BLaER1 treated with 17β-estradiol and CSF1 and Interleukin-3, amounts not matched to agents 10 nM and 100 nM (cell line): ENCODE measurements around the gene TCHP.

Experiments
- H3K27ac ChIP-seq, 11 experiments: shearing (Covaris generic); formaldehyde crosslinking; 2 replicates each; pipeline ENCODE4 v1.8.1; 2022
- H3K27me3 ChIP-seq, 11 experiments: shearing (Covaris generic); formaldehyde crosslinking; 2 replicates each; pipeline ENCODE4 v1.8.1; 2022
- H3K36me3 ChIP-seq, 11 experiments: shearing (Covaris generic); formaldehyde crosslinking; 2 replicates each; pipeline ENCODE4 v1.8.1; 2022
- H3K4me1 ChIP-seq, 10 experiments: shearing (Covaris generic); formaldehyde crosslinking; 2 replicates each; pipeline ENCODE4 v1.8.1; 2022
- H3K4me2 ChIP-seq, 11 experiments: shearing (Covaris generic); formaldehyde crosslinking; 2 replicates each; pipeline ENCODE4 v1.8.1; 2022
- H3K4me3 ChIP-seq, 10 experiments: shearing (Covaris generic); formaldehyde crosslinking; 2 replicates each; pipeline ENCODE4 v1.8.1; 2022
- H3K9ac ChIP-seq, 11 experiments: shearing (Covaris generic); formaldehyde crosslinking; 2 replicates each; pipeline ENCODE4 v1.8.1; 2022
- H3K9me3 ChIP-seq, 11 experiments: shearing (Covaris generic); formaldehyde crosslinking; replicated peaks in 1 of 11; 2 replicates each; pipeline ENCODE4 v1.8.1; 2022
- H4K20me1 ChIP-seq, 11 experiments: shearing (Covaris generic); formaldehyde crosslinking; 2 replicates each; pipeline ENCODE4 v1.8.1; 2022
- Cebpa-rat ChIP-seq, 11 experiments: shearing (Covaris generic); IDR thresholded peaks; 2 replicates each; pipeline ENCODE4 v1.8.1; 2022

TCHP gene

DNA sequence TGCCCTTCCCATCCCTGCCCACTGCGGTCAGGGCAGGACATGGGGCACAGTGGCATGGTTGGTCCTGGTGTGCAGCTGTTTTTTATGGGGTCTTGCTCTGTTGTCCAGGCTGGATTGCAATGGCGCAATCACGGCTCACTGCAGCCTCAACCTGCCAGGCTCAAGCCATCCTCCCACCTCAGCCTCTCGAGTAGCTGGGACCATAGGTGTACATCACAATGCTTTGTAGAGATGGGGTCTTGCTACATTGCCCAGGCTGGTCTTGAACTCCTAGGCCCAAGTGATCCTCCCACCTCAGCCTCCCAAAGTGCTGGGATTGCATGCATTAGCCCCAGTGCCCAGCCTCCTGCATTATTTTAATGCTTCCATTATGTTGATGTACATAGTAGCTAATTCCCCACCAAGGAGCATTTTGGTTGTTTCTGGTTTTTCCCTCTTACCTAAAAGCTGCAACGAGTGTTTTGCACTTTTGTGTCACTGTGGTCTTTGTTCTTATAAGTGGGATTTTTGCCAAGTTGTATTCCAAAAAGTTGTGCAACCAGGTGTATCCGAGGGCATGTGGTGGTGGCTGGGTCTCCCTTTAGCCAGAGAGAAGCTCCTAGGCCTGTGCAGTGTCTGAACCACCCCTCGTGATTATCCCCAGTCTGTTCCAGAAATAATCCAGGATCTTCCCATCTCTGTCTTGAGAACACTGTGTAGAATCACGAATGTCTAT is 10.3 kb downstream of the TCHP start:
- no peaks in the 10 kb centered on the region for H3K9me3 ChIP-seq
- H3K4me3 ChIP-seq = no peak overlapping the region
- H3K36me3 ChIP-seq = peaks cover 98 to 100% (median 100%) of the 10 kb centered on the region in 11 experiments
- H4K20me1 ChIP-seq = peaks cover 0 to 36% (median 5%) of the 10 kb centered on the region in 11 experiments; a peak in 7 of 22 replicates
- no peak overlapping the region for H3K4me2 ChIP-seq
- H3K27ac ChIP-seq = no peak overlapping the region
- no peak; a peak in 1 of 22 replicates for TF ChIP-seq Cebpa-rat (IDR thresholded peaks at IDR 0.05)
- H3K4me1 ChIP-seq = no peaks in the 10 kb centered on the region
- H3K9ac ChIP-seq = no peak overlapping the region
- no peaks in the 10 kb centered on the region for H3K27me3 ChIP-seq

DNA sequence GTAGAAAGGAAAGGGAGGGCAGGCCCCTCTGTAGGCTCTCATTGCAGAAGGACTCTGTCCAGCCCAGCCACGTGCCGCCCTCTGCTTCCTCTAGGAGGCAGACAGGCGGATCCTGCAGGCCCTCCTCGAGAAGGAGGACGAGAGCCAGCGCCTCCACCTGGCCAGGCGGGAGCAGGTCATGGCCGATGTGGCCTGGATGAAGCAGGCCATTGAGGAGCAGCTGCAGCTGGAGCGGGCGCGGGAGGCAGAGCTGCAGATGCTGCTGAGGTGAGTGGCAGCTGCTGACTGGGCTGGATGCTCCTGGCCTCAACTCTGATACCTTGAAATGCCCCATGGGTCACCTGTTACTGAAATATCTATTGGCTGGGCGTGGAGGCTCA is 10.9 kb downstream of the TCHP start:
- TF ChIP-seq Cebpa-rat (IDR thresholded peaks at IDR 0.05) = no peak
- H3K27ac ChIP-seq = no peak overlapping the region
- no peak overlapping the region for H3K4me3 ChIP-seq
- no peak overlapping the region for H3K9ac ChIP-seq
- H3K4me1 ChIP-seq = no peaks in the 10 kb centered on the region
- H3K36me3 ChIP-seq = peaks cover 98 to 100% (median 100%) of the 10 kb centered on the region in 11 experiments
- H4K20me1 ChIP-seq = peaks cover 0 to 39% (median 5%) of the 10 kb centered on the region in 11 experiments; a peak in 7 of 22 replicates
- H3K4me2 ChIP-seq = no peak overlapping the region
- H3K27me3 ChIP-seq = no peaks in the 10 kb centered on the region
- no peaks in the 10 kb centered on the region for H3K9me3 ChIP-seq

DNA sequence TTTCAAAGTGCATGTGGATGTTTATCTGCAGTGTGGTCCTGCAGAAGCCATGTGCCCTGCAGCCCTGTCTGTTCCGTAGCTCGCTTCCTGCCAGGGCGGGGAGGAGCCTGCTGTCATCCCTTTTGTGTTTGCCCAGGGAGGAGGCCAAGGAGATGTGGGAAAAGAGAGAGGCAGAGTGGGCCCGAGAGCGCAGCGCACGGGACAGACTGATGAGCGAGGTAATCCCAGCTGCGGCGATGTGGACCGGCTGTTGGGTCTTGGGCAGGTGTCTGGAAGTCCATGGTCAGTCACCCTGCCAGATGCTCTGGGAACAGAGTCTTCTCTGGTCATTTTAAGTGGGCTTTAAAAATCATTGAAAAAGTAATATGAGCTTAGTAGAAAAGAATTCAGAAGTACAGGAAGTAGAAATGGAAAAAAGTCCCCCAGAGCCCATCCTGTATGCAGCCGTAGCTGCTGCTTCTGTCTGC is 12.8 kb downstream of the TCHP start:
- no peak for TF ChIP-seq Cebpa-rat (IDR thresholded peaks at IDR 0.05)
- Histone ChIP-seq H3K4me3 (no peak overlapping the region), H3K36me3 (peaks cover 98 to 100% (median 100%) of the 10 kb centered on the region in 11 experiments)

DNA sequence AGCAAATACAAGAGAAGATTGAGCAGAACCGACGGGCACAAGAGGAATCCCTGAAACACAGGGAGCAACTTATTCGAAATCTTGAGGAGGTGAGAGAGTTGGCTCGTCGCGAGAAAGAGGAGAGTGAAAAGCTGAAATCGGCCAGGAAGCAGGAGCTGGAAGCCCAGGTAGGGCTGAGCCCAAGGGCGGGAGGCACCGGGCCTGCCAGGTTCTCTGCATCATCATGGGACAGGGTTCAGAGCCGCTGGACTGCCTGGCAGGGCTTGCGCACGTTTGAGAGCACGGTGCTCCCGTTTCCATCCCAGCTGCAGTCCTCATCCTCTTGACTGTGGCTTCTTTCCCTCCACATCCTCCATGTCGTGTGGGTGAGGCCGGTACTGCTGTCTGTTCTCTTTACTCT is 14.4 kb downstream of the TCHP start:
- TF ChIP-seq Cebpa-rat (IDR thresholded peaks at IDR 0.05) = no peak
- Histone ChIP-seq H4K20me1 (peaks cover 0 to 32% (median 6%) of the 10 kb centered on the region in 11 experiments; a peak in 7 of 22 replicates), H3K36me3 (peaks cover 97 to 100% (median 100%) of the 10 kb centered on the region in 11 experiments), H3K27ac (no peak overlapping the region), H3K4me3 (no peak overlapping the region), H3K9ac (no peak overlapping the region), H3K9me3 (no peaks in the 10 kb centered on the region), H3K4me1 (no peaks in the 10 kb centered on the region), H3K4me2 (no peak overlapping the region), H3K27me3 (no peaks in the 10 kb centered on the region)

More for the DNA sequence above, 12.8 kb downstream of the TCHP start:
- H3K9ac ChIP-seq = no peak overlapping the region
- peaks cover 0 to 32% (median 6%) of the 10 kb centered on the region in 11 experiments; a peak in 7 of 22 replicates for H4K20me1 ChIP-seq
- H3K27ac ChIP-seq = no peak overlapping the region; a peak in 1 of 22 replicates
- no peaks in the 10 kb centered on the region for H3K27me3 ChIP-seq
- no peak overlapping the region for H3K4me2 ChIP-seq
- no peaks in the 10 kb centered on the region for H3K9me3 ChIP-seq
- no peaks in the 10 kb centered on the region for H3K4me1 ChIP-seq

DNA sequence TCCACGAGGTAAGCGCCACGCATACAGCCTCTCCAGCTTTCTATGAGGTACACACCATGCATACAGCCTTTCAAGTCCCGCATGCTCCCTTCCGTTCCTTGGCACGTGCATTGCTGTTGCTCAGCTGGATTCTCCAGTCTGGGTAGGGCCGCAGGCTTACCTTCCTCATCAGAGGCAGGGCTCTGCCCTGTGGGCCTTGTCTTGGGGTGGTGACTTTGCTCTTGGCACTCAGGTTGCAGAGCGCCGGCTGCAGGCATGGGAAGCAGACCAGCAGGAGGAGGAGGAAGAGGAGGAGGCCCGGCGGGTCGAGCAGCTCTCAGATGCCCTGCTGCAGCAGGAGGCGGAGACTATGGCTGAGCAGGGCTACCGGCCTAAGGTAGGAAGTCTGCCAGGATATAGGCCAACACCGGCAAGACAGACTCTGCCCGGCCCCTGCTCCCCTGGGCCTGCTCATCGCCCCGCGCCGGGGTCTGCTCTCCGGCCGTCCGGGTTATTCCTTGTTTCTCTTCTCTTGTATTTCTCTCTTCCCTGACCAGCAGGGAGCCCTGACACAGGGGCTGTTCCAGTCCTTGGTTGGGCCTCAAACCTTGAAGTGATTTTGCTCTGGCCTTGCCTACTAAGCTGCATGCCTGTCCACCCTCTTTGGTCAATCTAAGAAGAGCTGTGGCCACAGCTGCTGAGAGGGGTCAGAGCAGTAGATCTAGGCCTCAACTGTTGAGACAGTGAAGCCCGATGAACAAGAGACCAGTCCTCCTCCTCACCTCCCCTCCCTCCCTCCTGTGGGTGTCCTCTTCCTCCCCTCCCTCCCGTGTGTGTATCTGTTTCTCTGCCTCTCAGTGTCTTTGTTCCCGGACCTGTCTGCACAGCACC is 15.3 kb downstream of the TCHP start:
- Histone ChIP-seq H3K27ac (no peak overlapping the region), H3K27me3 (no peaks in the 10 kb centered on the region), H3K9ac (no peak overlapping the region), H3K36me3 (peaks cover 97 to 100% (median 100%) of the 10 kb centered on the region in 11 experiments), H3K4me2 (no peak overlapping the region), H4K20me1 (peaks cover 0 to 36% (median 6%) of the 10 kb centered on the region in 11 experiments; a peak in 7 of 22 replicates), H3K4me1 (no peaks in the 10 kb centered on the region), H3K4me3 (no peak overlapping the region), H3K9me3 (no peaks in the 10 kb centered on the region)
- no peak for TF ChIP-seq Cebpa-rat (IDR thresholded peaks at IDR 0.05)

DNA sequence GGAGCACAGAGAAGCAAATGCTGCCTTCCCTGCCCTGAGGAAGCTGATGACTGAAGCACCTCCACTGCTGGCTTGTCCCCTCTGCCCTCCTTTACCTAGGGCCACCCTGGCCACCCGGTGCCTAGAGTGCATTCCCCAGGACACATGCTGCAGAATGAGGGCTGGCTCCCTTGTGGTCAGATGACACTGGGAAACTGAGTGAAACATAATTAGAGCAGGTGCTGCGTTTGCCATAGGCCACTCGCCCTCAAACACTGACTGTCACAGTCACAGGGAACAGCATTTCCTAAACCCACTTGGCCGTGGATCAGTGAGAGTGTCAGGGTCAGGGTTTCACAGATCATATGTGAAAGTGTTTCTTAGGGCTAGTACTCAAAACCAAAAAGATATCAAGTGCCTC is 16.0 kb downstream of the TCHP start:
- no peaks in the 10 kb centered on the region for H3K27me3 ChIP-seq
- no peak for TF ChIP-seq Cebpa-rat (IDR thresholded peaks at IDR 0.05)
- H3K4me1 ChIP-seq = no peaks in the 10 kb centered on the region
- no peak overlapping the region for H3K4me2 ChIP-seq
- no peak overlapping the region for H3K4me3 ChIP-seq
- no peak overlapping the region for H3K27ac ChIP-seq
- H3K9ac ChIP-seq = no peak overlapping the region
- H4K20me1 ChIP-seq = peaks cover 0 to 36% (median 6%) of the 10 kb centered on the region in 11 experiments; a peak in 8 of 22 replicates
- H3K36me3 ChIP-seq = peaks cover 97 to 100% (median 100%) of the 10 kb centered on the region in 11 experiments
- H3K9me3 ChIP-seq = no peaks in the 10 kb centered on the region

DNA sequence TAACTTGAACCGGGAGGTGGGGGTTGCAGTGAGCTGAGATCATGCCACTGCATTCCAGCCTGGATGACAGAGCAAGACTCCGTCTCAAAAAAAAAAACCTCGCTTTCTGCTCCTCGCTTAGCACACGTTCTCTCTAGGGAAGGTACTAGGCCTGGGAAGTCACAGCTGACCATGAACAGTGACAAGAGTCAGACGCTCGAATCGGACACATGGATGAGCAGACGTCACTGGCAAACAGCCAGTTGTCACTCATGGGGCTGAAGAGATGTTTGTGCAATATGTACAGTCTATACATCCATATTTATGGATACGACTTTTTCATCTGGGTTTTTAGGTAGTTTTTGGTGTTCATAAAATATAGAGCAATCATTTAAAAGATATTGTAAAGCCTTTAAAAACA is 19.4 kb downstream of the TCHP start:
- peaks cover 70 to 98% (median 88%) of the 10 kb centered on the region in 11 experiments for H3K36me3 ChIP-seq
- H3K4me1 ChIP-seq = peaks cover 0 to 3% (median under 1%) of the 10 kb centered on the region in 10 experiments; a peak in 5 of 20 replicates
- no peaks in the 10 kb centered on the region for H3K9me3 ChIP-seq
- no peaks in the 10 kb centered on the region for H3K27me3 ChIP-seq
- TF ChIP-seq Cebpa-rat (IDR thresholded peaks at IDR 0.05) = no peak
- no peak overlapping the region for H3K4me3 ChIP-seq
- no peak overlapping the region for H3K4me2 ChIP-seq
- no peak overlapping the region for H3K9ac ChIP-seq
- no peak overlapping the region for H3K27ac ChIP-seq
- peaks cover 0 to 40% (median 5%) of the 10 kb centered on the region in 11 experiments; a peak in 7 of 22 replicates for H4K20me1 ChIP-seq

DNA sequence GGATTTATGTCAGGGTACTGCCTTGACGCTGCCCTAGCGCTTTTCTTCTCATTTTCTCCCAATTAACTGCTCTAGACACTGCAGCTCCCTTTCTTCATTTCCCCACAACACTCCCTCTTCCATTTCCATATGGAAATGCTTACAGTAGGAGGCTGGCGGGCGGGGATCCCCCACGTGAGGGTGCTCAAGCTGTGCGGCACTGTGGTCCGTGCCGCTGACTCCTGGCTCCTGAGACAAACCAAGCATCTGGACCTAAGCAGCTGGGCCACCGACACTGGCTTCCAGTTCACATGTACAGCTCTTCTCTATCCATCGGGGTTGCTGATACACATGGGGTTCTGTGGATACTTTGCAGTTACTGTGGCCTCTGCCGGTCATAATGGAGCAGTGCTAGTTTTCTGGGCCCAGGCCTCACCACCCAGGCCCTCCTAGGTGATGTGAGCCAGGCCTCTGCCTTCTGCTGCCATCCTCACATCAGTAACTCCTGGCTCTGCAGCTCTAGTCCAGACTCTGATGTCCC is 20.2 kb downstream of the TCHP start:
- no peak for TF ChIP-seq Cebpa-rat (IDR thresholded peaks at IDR 0.05)
- no peak overlapping the region for H3K4me3 ChIP-seq
- peaks cover 0 to 11% (median 9%) of the 10 kb centered on the region in 10 experiments; a peak in 13 of 20 replicates for H3K4me1 ChIP-seq
- H3K27me3 ChIP-seq = no peaks in the 10 kb centered on the region
- H3K4me2 ChIP-seq = no peak overlapping the region
- no peak overlapping the region for H3K27ac ChIP-seq
- H3K9me3 ChIP-seq = no peaks in the 10 kb centered on the region
- peaks cover 61 to 98% (median 80%) of the 10 kb centered on the region in 11 experiments for H3K36me3 ChIP-seq
- H4K20me1 ChIP-seq = peaks cover 0 to 40% (median 4%) of the 10 kb centered on the region in 11 experiments; a peak in 5 of 22 replicates
- H3K9ac ChIP-seq = no peak overlapping the region

DNA sequence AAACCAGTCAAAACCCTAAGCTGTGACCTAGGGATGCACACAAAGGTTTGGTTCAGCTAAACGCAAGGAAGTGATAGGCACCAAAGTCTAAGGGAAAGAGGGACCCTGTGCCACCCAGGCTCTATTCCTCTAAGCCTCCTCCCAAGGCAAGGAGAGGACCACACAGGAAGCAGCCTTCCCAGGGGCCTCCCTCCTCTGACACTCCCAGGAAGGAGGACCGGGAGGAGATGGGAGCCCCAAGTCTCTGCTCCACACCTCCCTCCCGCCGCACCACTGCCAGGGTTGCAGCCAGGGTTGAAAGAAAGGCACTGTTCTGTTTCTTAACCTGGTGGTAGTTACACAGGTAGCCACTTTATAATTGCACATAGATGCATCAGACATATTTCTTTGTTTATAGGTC is 21.9 kb downstream of the TCHP start:
- TF ChIP-seq Cebpa-rat (IDR thresholded peaks at IDR 0.05) = no peak
- Histone ChIP-seq H3K9ac (no peak overlapping the region), H3K36me3 (peaks cover 53 to 98% (median 76%) of the 10 kb centered on the region in 11 experiments), H3K4me2 (no peak overlapping the region), H3K4me3 (no peak overlapping the region), H3K9me3 (peaks cover 0 to 4% (median 0%) of the 10 kb centered on the region in 11 experiments; a peak in 1 of 22 replicates), H3K4me1 (peaks cover 0 to 24% (median 14%) of the 10 kb centered on the region in 10 experiments; a peak in 13 of 20 replicates), H4K20me1 (peaks cover 0 to 43% (median 0%) of the 10 kb centered on the region in 11 experiments; a peak in 4 of 22 replicates), H3K27me3 (no peaks in the 10 kb centered on the region), H3K27ac (no peak overlapping the region)
